Measurements from ENCODE around the gene FOXRED1. TPM values are rescaled to one million over a fixed set of nuclear protein-coding genes. Genes with fewer than 3 reads are reported as not detected.

The FOXRED1 gene
- total RNA-seq, 1 donor = 11.6 TPM

DNA sequence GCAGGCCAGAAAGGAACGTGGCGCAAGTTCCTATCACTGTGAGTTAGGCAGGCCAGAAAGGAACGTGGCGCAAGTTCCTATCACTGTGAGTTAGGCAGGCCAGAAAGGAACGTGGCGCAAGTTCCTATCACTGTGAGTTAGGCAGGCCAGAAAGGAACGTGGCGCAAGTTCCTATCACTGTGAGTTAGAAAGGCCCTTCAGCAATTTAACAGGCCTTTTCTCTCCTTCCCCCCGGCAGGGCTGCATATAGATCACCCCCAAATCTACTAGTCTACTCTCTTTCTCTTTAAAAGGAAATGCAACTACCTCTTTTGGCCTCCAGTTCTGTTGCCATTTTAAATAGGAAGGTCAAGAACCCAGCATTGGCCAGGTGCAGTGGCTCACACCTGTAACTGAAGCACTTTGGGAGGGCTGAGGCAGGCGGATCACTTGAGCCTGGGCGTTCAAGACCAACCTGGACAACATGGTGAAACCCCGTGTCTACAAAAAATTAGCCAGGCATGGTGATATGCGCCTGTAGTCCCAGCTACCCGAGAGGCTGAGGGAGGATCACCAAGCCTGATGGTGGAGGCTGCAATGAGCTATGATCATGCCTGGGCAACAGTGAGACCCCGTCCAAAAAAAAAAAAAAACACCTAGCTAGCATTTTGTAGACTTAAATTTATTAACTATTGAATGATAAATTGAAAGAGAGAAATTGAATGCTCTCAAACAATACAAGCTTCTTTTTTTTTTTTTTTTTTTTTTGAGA is 42.4 kb upstream of the FOXRED1 start:
- Histone ChIP-seq H3K4me2 (ENCODE audit: insufficient read depth, low read length) (no peak overlapping the region), H3K9me3 (ENCODE audit: low read depth, low read length) (no peaks in the 10 kb centered on the region), H3K4me1 (ENCODE audit: insufficient read depth, low read length) (no peaks in the 10 kb centered on the region), H3K27ac (ENCODE audit: low read depth, low read length) (no peak overlapping the region), H3K4me3 (ENCODE audit: insufficient read depth, low read length) (no peak overlapping the region), H3K79me2 (ENCODE audit: insufficient read depth, low read length) (peaks cover 52% of the 10 kb centered on the region), H2AFZ (ENCODE audit: low read length) (no peak overlapping the region), H3K27me3 (ENCODE audit: insufficient read depth, low read length) (no peaks in the 10 kb centered on the region), H4K20me1 (ENCODE audit: insufficient read depth, low read length) (peaks cover 21% of the 10 kb centered on the region), H3K36me3 (ENCODE audit: insufficient read depth, low read length) (no peaks in the 10 kb centered on the region)
- TF ChIP-seq, protein P1, sequence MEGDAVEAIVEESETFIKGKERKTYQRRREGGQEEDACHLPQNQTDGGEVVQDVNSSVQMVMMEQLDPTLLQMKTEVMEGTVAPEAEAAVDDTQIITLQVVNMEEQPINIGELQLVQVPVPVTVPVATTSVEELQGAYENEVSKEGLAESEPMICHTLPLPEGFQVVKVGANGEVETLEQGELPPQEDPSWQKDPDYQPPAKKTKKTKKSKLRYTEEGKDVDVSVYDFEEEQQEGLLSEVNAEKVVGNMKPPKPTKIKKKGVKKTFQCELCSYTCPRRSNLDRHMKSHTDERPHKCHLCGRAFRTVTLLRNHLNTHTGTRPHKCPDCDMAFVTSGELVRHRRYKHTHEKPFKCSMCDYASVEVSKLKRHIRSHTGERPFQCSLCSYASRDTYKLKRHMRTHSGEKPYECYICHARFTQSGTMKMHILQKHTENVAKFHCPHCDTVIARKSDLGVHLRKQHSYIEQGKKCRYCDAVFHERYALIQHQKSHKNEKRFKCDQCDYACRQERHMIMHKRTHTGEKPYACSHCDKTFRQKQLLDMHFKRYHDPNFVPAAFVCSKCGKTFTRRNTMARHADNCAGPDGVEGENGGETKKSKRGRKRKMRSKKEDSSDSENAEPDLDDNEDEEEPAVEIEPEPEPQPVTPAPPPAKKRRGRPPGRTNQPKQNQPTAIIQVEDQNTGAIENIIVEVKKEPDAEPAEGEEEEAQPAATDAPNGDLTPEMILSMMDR (IDR thresholded peaks at IDR 0.05; ENCODE audit: extremely low read depth, low read depth, low read length) = no peak
- no peak for DNase-seq (ENCODE audit: insufficient read length, low spot score, missing footprints)

DNA sequence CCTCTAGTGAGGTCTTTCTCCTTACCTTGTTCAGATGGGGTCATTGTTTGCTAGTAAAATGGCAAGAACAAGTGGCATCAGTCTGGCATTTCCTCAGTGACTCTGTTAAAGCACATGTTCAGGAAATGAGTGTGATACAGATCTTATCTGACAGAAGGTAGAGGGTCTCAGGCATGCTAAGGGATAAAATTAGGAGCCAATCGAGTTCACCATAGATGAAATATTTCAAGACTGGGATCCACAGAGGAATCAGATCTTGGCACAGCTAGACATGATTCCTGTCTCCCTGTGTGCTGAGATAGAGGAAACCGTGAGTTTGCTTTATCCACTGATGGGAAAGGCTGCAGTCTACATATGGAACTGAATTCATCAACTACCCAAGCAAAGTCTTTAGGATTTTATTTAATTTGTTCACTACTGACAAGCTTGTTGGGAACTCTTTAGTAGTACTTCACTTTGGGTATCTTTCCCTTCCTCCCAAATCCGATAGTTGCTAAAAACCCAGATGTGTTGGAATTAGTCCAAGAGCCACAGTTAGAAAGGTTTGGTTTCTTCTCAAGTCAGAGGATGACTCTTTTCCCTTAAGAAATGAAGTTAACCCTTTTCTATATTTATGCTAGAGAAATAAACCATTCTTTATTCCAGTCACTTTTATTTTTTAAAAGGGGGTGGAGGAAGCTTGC is 39.0 kb upstream of the FOXRED1 start:
- Histone ChIP-seq H2AFZ (ENCODE audit: low read length) (no peak overlapping the region), H3K9me3 (ENCODE audit: low read depth, low read length) (no peaks in the 10 kb centered on the region), H4K20me1 (ENCODE audit: insufficient read depth, low read length) (peaks cover 7% of the 10 kb centered on the region), H3K27ac (ENCODE audit: low read depth, low read length) (no peak overlapping the region), H3K4me3 (ENCODE audit: insufficient read depth, low read length) (no peak overlapping the region), H3K79me2 (ENCODE audit: insufficient read depth, low read length) (peaks cover 37% of the 10 kb centered on the region), H3K4me1 (ENCODE audit: insufficient read depth, low read length) (peaks cover 6% of the 10 kb centered on the region), H3K27me3 (ENCODE audit: insufficient read depth, low read length) (no peaks in the 10 kb centered on the region), H3K36me3 (ENCODE audit: insufficient read depth, low read length) (no peaks in the 10 kb centered on the region), H3K4me2 (ENCODE audit: insufficient read depth, low read length) (no peak overlapping the region)
- TF ChIP-seq, protein P1 (IDR thresholded peaks at IDR 0.05; ENCODE audit: extremely low read depth, low read depth, low read length) = no peak
- no peak for DNase-seq (ENCODE audit: insufficient read length, low spot score, missing footprints)

DNA sequence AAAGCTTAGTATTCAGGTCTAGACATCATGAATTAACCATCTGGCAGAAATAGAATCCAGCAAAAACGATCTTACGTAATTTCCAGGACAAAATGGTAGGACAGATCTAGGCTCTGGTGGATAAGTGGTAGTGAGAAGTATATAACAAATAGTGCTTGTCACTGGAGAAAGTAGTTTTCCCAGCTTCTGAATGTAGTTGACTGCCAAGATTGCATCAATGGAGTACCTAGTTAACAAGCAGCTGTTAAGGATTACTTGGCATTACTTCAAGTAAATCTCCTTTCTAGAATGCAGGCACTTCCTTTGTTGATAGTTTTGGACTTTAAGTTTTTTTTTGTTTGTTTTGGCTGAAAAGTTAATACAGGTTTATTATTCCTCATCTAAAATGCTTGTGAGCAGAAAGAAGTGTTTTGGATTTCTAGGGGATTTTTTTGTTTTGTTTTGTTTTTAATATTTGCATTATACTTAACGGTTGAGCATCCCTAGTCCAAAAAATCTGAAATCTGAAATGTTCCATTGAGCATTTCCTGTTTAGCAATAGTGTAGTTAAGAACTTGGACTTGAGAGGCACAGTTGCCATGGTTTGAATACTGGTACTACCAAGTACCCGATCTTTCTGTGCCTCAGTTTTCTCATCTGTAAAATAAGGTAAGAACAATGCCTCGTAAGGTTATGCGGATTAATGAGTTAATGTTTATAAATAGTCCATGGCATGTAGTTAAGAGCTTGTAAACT is 37.1 kb upstream of the FOXRED1 start:
- Histone ChIP-seq H3K79me2 (ENCODE audit: insufficient read depth, low read length) (peaks cover 32% of the 10 kb centered on the region), H3K27me3 (ENCODE audit: insufficient read depth, low read length) (no peaks in the 10 kb centered on the region), H3K36me3 (ENCODE audit: insufficient read depth, low read length) (peaks cover 5% of the 10 kb centered on the region), H3K4me3 (ENCODE audit: insufficient read depth, low read length) (no peak overlapping the region), H3K9me3 (ENCODE audit: low read depth, low read length) (no peaks in the 10 kb centered on the region), H2AFZ (ENCODE audit: low read length) (no peak overlapping the region), H3K4me2 (ENCODE audit: insufficient read depth, low read length) (no peak overlapping the region), H4K20me1 (ENCODE audit: insufficient read depth, low read length) (no peaks in the 10 kb centered on the region), H3K27ac (ENCODE audit: low read depth, low read length) (no peak overlapping the region), H3K4me1 (ENCODE audit: insufficient read depth, low read length) (peaks cover 6% of the 10 kb centered on the region)
- no peak for DNase-seq (ENCODE audit: insufficient read length, low spot score, missing footprints)
- TF ChIP-seq, protein P1 (IDR thresholded peaks at IDR 0.05; ENCODE audit: extremely low read depth, low read depth, low read length) = no peak

DNA sequence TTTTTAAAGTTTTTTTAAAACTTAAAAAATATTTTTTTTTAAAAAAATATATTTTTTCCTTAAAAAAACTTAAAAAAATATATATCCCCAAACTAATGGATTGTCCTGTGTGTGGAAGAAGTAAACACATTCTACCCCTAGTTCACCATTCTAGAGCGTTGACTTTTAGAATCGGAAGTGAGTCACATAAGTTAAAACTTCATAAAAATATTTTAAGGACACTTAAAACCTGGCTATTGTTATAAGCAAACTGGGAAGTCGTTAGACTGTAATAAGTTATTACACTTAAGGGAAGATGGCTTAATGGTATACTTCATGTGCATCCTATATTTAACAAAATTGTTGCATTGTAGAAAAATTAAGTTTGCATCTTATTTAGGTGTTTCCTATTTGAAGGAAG is 36.3 kb upstream of the FOXRED1 start:
- H3K9me3 ChIP-seq (ENCODE audit: low read depth, low read length) = no peaks in the 10 kb centered on the region
- H3K79me2 ChIP-seq (ENCODE audit: insufficient read depth, low read length) = peaks cover 28% of the 10 kb centered on the region
- TF ChIP-seq, protein P1 (IDR thresholded peaks at IDR 0.05; ENCODE audit: extremely low read depth, low read depth, low read length) = no peak
- H3K4me3 ChIP-seq (ENCODE audit: insufficient read depth, low read length) = no peak overlapping the region
- no peak overlapping the region for H2AFZ ChIP-seq (ENCODE audit: low read length)
- no peaks in the 10 kb centered on the region for H3K27me3 ChIP-seq (ENCODE audit: insufficient read depth, low read length)
- no peak overlapping the region for H3K27ac ChIP-seq (ENCODE audit: low read depth, low read length)
- H4K20me1 ChIP-seq (ENCODE audit: insufficient read depth, low read length) = no peaks in the 10 kb centered on the region
- DNase-seq (ENCODE audit: insufficient read length, low spot score, missing footprints) = no peak
- H3K36me3 ChIP-seq (ENCODE audit: insufficient read depth, low read length) = peaks cover 5% of the 10 kb centered on the region
- H3K4me1 ChIP-seq (ENCODE audit: insufficient read depth, low read length) = peaks cover 6% of the 10 kb centered on the region
- H3K4me2 ChIP-seq (ENCODE audit: insufficient read depth, low read length) = no peak overlapping the region
